Caco-2 (cell line): ENCODE data around the gene CTDSPL. TPM values are rescaled to one million over a fixed set of nuclear protein-coding genes. Genes with fewer than 3 reads are reported as not detected.

Experiments
- BruUV-seq: library from RNA; stranded (reverse); fragments of 400-500 nt; replicated peaks from 2 replicates; lab custom pipeline; 2021; lab: Mats Ljungman, UMichigan
- CTCF ChIA-PET: fragments of 300-600 bp; sonication (Branson Sonifier 250); formaldehyde crosslinking; loops from one replicate; lab custom pipeline; 2022; ENCODE audit warnings: antibody characterized with exemption; lab: Charles Lee
- POLR2A ChIA-PET: fragments of 300-600 bp; sonication (Branson Sonifier 250); formaldehyde crosslinking; loops from one replicate; lab custom pipeline; 2022; ENCODE audit warnings: antibody characterized with exemption; lab: Charles Lee
- DNase-seq, 2 experiments: peaks; one replicate each; pipeline versions ENCODE4 v3.0.0 to v3.0.0-alpha.2; 2020 to 2022
- H3K27me3 ChIP-seq: replicated peaks from 2 replicates; pipeline ENCODE4 v1.6.0; 2011; ENCODE audit warnings: low read length; ENCODE audit not compliant: control insufficient read depth, insufficient read depth
- H3K36me3 ChIP-seq: 2 replicates; pipeline ENCODE4 v1.5.1; 2011; ENCODE audit warnings: low read length; ENCODE audit not compliant: control insufficient read depth, insufficient read depth
- H3K4me1 ChIP-seq: fragments of 250-450 bp; sonication (Bioruptor Pico); 2 replicates; pipeline ENCODE4 v1.5.1; 2020; ENCODE audit warnings: mild to moderate bottlenecking
- H3K4me3 ChIP-seq: 2 replicates; pipeline ENCODE4 v1.5.1; 2011; ENCODE audit warnings: low read depth, mild to moderate bottlenecking, control low read depth, low read length
- H3K9me3 ChIP-seq: fragments of 250-450 bp; sonication (Bioruptor Pico); 2 replicates; pipeline ENCODE4 v1.5.1; 2020; ENCODE audit warnings: mild to moderate bottlenecking, moderate library complexity
- H3K27ac Mint-ChIP-seq: one replicate; pipeline ENCODE4 v1.8.0; 2022; ENCODE audit warnings: mixed read lengths; ENCODE audit not compliant: unreplicated experiment
- H3K27me3 Mint-ChIP-seq: one replicate; pipeline ENCODE4 v1.8.0; 2022; ENCODE audit warnings: mixed read lengths; ENCODE audit not compliant: insufficient read depth, unreplicated experiment
- H3K36me3 Mint-ChIP-seq: one replicate; pipeline ENCODE4 v1.8.0; 2022; ENCODE audit warnings: mild to moderate bottlenecking, mixed read lengths; ENCODE audit not compliant: insufficient read depth, unreplicated experiment
- H3K4me1 Mint-ChIP-seq: one replicate; pipeline ENCODE4 v1.8.0; 2022; ENCODE audit warnings: low read depth, mixed read lengths; ENCODE audit not compliant: unreplicated experiment
- H3K4me3 Mint-ChIP-seq: one replicate; pipeline ENCODE4 v1.8.0; 2022; ENCODE audit warnings: mild to moderate bottlenecking, moderate library complexity, mixed read lengths; ENCODE audit not compliant: unreplicated experiment
- H3K9me3 Mint-ChIP-seq: one replicate; pipeline ENCODE4 v1.8.0; 2022; ENCODE audit warnings: mixed read lengths; ENCODE audit not compliant: unreplicated experiment
- intact Hi-C: fragments of 100-400 bp; cut with micrococcal nuclease; formaldehyde crosslinking; loops from one replicate; pipeline ENCODE4 v1.10.0; 2022; ENCODE audit not compliant: unreplicated experiment
- total RNA-seq: library from RNA; stranded (reverse); gene quantifications from 2 replicates; pipeline ENCODE4 v1.2.3, GENCODE V29; 2022
- TF ChIP-seq, protein P1 (sequence below), 2 experiments: fragments of 200-600 bp in 1 of 2; IDR thresholded peaks; 1 replicate in 1 of 2; 2 replicates in 1 of 2; pipeline versions ENCODE4 v1.5.1 to v1.8.0; 2011 to 2022; ENCODE audit warnings: antibody characterized with exemption in 1 of 2, control low read depth in 1 of 2, inconsistent platforms in 1 of 2, low read depth in 1 of 2, low read length in 1 of 2, mild to moderate bottlenecking in 1 of 2, moderate library complexity in 1 of 2; ENCODE audit not compliant: insufficient read depth in 1 of 2, severe bottlenecking in 1 of 2, unreplicated experiment in 1 of 2

The CTDSPL gene
- total RNA-seq, 1 experiment from 2014 or later: 60.9 TPM

DNA sequence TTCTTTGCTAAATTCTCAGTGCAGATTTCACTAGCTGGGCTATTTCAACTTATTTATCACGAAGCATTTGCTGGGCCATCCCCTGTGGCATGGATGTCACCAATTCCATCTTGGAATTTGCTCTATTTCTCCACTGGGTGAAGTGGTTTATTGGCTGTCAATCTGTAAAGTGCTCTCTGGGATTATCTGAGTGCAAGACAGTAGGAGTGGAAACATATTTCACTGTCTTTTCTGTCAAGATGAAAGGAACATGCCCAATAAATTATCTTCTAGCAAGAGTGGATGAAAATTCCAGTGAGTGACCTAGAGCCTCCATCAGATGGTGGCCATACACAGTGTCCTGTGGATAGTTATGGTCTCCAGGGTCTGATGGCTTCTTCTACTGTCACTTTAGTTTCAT lies 25.1 kb upstream of the CTDSPL start:
- no peak overlapping the region for H3K4me3 ChIP-seq
- H3K9me3 ChIP-seq: no peaks in the 10 kb centered on the region
- Mint-ChIP-seq H3K27ac (no peak overlapping the region), H3K27me3 (no peaks in the 10 kb centered on the region), H3K4me1 (peaks cover 6% of the 10 kb centered on the region), H3K4me3 (no peak overlapping the region), H3K9me3 (no peaks in the 10 kb centered on the region), H3K36me3 (peaks cover 8% of the 10 kb centered on the region)
- DNase-seq: no peak
- intact Hi-C loops: no loop called here
- ChIA-PET CTCF (no interaction called here), POLR2A (no interaction called here)
- no peaks in the 10 kb centered on the region for H3K36me3 ChIP-seq
- no TSS peak for BruUV-seq
- no peaks in the 10 kb centered on the region for H3K27me3 ChIP-seq
- H3K4me1 ChIP-seq: no peaks in the 10 kb centered on the region
- TF ChIP-seq, protein P1, sequence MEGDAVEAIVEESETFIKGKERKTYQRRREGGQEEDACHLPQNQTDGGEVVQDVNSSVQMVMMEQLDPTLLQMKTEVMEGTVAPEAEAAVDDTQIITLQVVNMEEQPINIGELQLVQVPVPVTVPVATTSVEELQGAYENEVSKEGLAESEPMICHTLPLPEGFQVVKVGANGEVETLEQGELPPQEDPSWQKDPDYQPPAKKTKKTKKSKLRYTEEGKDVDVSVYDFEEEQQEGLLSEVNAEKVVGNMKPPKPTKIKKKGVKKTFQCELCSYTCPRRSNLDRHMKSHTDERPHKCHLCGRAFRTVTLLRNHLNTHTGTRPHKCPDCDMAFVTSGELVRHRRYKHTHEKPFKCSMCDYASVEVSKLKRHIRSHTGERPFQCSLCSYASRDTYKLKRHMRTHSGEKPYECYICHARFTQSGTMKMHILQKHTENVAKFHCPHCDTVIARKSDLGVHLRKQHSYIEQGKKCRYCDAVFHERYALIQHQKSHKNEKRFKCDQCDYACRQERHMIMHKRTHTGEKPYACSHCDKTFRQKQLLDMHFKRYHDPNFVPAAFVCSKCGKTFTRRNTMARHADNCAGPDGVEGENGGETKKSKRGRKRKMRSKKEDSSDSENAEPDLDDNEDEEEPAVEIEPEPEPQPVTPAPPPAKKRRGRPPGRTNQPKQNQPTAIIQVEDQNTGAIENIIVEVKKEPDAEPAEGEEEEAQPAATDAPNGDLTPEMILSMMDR (IDR thresholded peaks at IDR 0.05; ENCODE audit: insufficient read depth in 1 of 2, low read depth in 1 of 2, low read length in 1 of 2, severe bottlenecking in 1 of 2, unreplicated experiment in 1 of 2): no peak

DNA sequence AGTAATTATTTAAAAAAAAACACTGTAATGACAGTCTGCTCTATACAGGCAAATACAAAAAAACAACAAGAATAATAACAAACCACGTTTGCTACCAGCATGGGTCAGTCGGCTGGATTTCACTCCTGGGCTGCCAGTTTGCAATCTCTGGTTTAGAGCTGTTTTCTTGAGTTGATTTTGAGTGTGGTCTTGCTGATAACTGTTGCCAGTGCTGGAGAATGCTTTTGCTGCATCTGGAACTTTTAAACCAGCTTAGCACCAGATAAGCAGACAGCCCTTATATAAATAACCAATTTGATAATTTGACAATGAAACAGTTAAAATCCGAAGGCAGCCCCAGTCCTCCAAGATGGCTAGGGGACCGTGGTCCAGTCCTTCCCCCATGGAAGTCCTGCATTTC lies 14.0 kb upstream of the CTDSPL start:
- no peaks in the 10 kb centered on the region for H3K27me3 Mint-ChIP-seq
- no peak overlapping the region for H3K27ac Mint-ChIP-seq
- no peaks in the 10 kb centered on the region for H3K9me3 Mint-ChIP-seq
- no peaks in the 10 kb centered on the region for H3K4me1 Mint-ChIP-seq
- POLR2A ChIA-PET: no interaction called here
- Histone ChIP-seq H3K4me1 (no peaks in the 10 kb centered on the region), H3K4me3 (no peak overlapping the region), H3K9me3 (no peaks in the 10 kb centered on the region), H3K27me3 (no peaks in the 10 kb centered on the region), H3K36me3 (no peaks in the 10 kb centered on the region)
- no peaks in the 10 kb centered on the region for H3K36me3 Mint-ChIP-seq
- TF ChIP-seq, protein P1 (IDR thresholded peaks at IDR 0.05; ENCODE audit: insufficient read depth in 1 of 2, low read depth in 1 of 2, low read length in 1 of 2, severe bottlenecking in 1 of 2, unreplicated experiment in 1 of 2): no peak
- intact Hi-C loops: no loop called here
- no peak overlapping the region for H3K4me3 Mint-ChIP-seq
- DNase-seq: no peak
- CTCF ChIA-PET: no interaction called here
- no TSS peak for BruUV-seq

DNA sequence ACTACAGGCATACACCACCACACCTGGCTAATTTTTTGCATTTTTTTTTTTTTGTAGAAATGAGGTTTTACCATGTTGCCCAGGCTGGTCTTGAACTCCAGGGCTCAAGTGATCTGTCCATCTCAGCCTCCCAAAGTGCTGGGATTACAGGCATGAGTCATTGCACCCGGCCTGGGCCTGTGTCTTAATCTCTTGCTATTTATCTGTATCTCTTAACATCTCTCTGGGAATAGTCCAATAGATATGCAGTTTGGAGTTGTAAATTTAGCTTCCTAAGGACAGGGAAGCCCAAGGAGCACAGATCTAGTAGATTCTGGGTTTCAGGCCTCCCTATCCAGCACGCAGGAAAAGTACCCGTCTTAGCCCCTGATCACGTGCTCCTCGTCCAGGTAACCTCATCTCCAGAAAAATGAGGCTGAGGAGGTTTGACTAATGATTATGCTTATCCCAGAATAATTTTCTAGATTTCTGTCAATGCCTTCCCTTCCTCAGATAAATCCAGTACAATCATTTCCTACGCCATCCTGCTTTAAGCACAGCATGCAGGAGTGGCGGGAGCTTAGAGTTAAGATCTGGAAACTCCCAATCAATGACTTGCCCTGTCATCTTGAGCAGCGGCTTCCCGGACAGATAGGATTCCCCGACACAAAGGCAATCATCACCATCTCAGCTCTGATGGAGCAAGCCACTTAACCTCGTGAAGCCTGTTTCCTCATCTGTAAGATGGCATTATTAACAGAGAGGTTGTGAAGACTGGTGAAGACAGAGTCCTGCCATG lies 12.3 kb upstream of the CTDSPL start:
- H3K27me3 Mint-ChIP-seq: no peaks in the 10 kb centered on the region
- H3K4me1 ChIP-seq: no peaks in the 10 kb centered on the region
- no peaks in the 10 kb centered on the region for H3K36me3 ChIP-seq
- H3K9me3 Mint-ChIP-seq: no peaks in the 10 kb centered on the region
- no peaks in the 10 kb centered on the region for H3K9me3 ChIP-seq
- no peak for DNase-seq
- no peaks in the 10 kb centered on the region for H3K4me1 Mint-ChIP-seq
- intact Hi-C loops: no loop called here
- H3K4me3 ChIP-seq: no peak overlapping the region
- POLR2A ChIA-PET: no interaction called here
- H3K36me3 Mint-ChIP-seq: no peaks in the 10 kb centered on the region
- TF ChIP-seq, protein P1 (IDR thresholded peaks at IDR 0.05; ENCODE audit: insufficient read depth in 1 of 2, low read depth in 1 of 2, low read length in 1 of 2, severe bottlenecking in 1 of 2, unreplicated experiment in 1 of 2): no peak
- BruUV-seq: no TSS peak
- no peaks in the 10 kb centered on the region for H3K27me3 ChIP-seq
- no peak overlapping the region for H3K4me3 Mint-ChIP-seq
- CTCF ChIA-PET: no interaction called here
- H3K27ac Mint-ChIP-seq: no peak overlapping the region
